NCI-H748 treated with DMSO at 0.1 percent for 48 hours (cell line): ENCODE measurements around the gene TTLL11.

ENCODE experiments used
- DNase-seq: peaks from one replicate; lab custom pipeline; 2025; lab: John Stamatoyannopoulos, UW

TTLL11 gene

DNA sequence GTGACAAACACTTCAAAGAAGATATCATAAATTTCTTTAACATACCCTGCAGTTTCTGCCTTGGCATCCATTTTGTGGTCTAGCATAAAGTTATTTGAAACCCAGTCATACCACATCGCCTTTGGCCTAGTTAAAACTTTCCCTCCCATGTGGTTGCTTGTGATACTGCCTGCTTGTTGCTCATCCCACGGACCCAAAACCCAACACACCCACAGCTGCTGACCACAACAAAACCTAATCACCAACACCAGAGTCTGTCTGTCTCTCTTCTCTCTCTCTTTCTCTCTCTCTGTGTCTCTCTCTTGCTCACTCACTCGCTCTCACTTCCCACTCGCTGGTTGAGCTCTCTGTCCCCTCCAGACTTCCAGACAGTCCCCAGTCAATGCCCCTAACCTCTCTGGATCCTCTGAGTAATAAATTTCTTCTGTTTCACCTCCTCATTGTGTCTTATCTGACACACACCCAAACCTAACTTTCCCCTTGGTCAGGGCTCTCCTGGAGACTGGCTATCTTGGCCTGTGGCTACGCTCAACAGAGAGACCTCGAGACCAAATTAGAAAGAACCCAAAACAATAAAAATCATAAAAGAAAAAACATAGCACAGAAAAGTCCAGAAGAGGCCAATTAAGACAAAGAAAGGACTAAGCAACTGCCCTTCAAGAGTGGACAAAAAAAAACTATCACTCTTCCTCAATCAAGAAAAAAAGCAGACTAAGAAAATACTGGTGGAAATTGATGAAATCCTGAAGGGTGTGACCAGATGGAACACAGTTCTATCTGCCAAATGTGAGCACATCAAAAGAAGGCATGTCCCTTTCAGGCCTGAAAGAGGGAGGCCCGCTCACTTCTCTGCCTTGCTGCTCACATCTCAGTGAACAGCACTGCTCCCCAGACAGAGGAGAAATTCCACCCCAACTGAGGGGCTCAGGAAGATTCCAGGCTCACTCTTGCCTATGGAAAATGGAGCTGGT lies 41.5 kb downstream of the TTLL11 start:
- DNase-seq = no peak

DNA sequence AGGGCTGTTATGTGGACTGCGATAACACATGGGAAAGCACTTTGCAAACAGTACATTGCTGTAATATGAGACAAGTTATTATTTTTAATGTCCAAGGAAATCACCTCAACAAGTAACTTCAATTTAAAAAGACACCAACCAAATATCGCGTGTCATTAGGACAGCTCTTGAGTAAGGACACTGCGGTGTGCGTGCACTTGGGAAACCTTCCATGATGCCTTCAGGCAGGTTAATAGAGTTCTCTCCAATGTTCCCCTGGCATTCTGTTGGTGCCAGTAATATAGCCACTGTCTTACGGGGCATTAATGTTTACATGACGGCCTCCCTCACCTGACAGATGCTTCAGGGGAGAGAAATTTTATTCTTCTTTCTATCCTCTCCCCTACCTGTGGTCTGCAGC lies 42.9 kb downstream of the TTLL11 start:
- DNase-seq = no peak

DNA sequence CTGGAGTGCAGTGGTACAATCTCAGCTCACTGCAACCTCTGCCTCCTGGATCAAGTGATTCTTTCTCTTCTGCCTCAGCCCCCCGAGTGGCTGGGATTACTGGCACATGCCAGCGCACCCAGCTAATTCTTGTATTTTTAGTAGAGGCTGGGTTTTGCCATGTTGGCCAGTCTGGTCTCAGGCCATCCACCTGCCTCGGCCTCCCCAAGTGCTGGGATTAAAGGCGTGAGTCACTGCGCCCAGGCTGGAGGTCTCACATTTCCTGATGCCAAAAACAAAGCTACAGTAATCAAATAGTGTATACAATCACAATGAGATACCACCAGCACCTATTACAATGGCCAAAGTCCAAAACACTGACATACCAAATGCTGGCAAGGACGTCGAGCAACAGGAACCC lies 51.1 kb downstream of the TTLL11 start:
- no peak for DNase-seq

- no peak for DNase-seq
Observed at GRCh38 chr9:122040561-122041242, 52.4 kb downstream of the TTLL11 start.

DNA sequence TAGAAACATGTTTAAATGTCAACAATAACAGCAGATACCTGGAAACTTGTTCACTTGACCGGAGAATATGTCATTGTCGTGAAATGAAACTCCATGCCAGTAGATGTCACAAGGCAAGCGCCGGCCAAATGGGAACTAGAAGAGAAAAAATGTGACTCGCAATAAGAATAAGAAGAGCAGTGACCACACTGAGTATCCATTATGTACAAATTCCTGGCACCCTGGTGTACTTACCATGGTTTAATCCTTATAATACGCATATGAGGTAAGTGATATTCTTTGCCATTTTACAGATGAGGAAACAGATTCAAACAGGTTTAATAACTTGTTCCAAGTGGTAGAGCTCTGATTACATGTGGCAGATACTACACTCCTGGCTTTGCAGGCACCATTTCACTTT lies 53.9 kb downstream of the TTLL11 start:
- DNase-seq = no peak

GRCh38 chr9:122036988-122037387 lies 56.1 kb downstream of the TTLL11 start:
- DNase-seq = no peak

DNA sequence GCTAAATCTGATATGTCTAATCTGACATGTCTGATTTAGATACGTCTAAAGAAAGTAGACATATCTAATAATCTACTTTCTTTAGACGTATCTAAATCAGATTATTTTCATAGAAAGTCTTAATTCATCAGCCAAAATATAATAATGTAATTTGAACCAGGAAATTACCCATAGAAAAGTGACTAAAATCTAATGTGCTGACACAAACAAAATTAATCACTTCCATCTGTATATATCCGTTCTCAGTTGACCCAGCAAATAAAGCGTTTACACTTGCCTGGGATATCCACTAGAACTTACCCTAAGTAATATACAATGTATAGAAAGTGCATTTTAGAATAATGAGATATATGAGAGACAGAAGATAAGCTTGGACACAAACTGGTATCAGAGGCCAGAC lies 56.7 kb downstream of the TTLL11 start:
- no peak for DNase-seq

DNA sequence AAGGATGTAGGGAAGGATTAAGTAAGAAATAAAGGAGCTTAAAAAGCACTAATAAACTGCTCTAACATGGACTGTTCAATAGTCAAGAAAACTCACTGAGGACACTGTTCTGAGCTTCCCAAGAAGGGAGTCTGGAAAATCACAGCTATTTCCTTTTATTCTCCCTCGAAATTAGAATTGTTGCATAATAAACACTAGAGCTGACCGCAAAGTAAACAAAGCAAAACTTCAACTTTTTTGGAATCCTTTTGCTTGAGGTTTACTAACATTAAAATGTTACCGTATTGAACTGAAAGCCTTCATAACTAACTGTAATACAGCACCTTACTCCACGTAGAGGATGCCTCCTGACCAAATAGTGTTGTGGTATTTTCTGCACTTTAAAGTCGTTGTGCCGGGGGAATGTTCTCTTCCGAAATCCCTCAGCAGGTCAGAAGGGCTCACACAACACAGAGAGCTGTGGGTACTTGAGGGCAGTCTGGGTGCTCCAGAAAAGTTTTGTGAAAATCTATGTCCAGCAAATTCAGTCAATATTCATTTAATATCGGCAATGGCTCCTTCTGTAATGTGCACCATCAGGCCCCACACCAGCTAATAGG lies 59.2 kb downstream of the TTLL11 start:
- DNase-seq = no peak

DNA sequence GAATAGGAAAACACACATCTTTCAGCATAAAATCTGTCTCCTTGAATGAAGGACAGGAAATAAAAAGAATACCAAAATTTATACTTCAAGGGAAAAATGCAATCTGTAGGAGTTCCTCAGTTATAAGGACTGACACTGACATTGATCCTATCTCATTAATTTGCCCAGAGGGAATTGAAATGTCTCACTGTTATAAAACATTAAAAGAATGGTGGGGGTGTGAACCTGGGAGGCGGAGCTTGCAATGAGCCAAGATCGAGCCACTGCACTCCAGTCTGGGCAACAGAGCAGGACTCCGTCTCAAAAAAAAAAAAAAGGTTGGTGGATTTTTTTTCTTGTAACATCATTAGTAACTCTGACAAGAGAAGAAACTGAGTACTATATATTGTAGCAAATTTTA lies 60.8 kb downstream of the TTLL11 start:
- no peak for DNase-seq

DNA sequence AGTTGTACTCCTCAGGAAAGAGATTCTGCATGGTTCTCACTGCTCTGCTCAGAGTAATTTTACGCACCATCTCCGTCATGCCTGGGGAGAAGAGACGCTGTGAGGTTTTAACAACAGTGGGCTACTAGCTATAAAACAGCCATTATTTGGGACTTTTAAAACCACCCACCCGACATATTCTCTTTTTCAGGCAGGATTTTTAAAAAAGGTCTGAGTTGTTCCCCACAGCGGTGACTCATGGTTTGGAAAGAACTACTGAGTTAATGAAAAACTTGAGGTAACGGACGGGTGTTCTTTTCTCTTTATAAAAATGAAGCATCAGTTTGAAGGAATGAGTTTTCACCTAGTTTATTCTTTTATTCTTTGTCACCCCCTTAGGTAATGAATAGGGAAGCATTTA lies 61.3 kb downstream of the TTLL11 start:
- no peak for DNase-seq

DNA sequence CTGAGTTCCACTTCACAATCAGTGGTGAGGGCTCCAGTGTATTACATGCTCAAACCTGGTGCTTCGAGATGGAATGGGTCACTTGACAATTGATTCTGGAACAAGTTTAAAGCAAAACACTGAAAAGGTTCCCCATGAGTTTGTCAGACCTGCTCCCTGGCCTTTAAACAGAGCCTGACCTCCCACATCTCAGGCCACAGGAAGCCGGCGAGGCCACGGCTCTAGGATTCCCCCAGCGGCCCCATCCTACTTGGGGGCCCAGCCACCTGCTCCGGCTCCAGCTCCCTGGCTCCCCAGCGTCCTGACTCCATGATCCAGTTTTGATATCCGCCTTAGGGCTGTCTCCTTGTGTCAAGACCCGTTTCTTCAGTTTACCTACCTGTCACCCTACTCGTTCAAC lies 62.0 kb downstream of the TTLL11 start:
- DNase-seq = no peak

- DNase-seq = no peak
Observed at GRCh38 chr9:122030357-122030756, 62.8 kb downstream of the TTLL11 start.

DNA sequence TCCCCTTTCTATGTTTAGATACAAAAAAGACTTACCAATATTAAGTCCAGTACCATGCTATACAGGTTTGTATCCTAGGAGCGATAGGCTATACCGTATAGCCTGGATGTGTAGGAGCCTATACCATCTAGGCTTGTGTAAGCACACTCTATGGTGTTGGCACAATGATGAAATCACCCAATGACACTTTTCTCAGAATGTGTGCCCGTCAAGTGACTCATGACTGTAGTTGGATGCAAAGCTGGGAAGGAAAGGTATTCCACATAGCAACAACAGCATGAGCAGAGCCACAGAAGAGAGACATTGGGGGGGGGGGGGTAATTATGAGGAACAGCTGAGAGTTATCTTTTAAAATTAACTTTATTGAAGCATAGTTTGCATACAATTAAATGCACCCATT lies 63.2 kb downstream of the TTLL11 start:
- no peak for DNase-seq

DNA sequence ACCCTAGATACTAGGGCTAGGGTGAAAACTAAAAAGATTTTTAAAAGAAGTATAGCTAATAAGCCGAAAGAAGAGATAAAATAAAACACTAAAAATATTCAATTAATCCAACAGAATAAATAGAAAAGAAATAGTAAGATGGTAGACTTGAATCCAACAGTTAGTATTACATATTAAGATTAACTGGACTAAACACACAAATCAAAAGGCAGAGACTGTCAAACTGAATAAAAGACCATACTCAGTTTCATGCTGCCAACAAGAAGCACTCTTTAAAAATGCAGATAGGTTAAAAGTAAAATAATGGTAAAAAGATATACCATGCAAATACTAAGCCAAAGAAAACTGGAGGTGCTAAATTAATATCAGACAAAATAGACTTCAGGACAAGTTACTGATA lies 65.0 kb downstream of the TTLL11 start:
- DNase-seq = no peak

DNA sequence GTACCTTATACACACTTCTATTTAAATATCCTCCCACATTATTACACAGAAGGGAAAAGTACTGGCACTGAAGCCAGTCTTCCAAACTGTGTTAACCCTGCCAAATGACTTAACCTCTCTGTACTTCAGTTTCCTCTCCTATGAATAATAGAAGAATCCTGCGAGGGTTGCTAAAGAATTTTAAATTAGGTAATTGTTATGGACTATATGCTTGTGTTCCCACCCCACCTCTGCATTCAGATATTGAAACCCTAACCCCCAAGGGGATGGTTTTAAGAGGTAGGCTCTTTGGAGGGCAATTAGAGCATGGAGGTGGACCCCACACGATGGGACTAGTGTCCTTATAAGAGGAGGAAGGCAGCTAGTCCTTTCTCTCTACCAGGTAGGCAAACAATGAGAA lies 72.7 kb downstream of the TTLL11 start:
- no peak for DNase-seq

DNA sequence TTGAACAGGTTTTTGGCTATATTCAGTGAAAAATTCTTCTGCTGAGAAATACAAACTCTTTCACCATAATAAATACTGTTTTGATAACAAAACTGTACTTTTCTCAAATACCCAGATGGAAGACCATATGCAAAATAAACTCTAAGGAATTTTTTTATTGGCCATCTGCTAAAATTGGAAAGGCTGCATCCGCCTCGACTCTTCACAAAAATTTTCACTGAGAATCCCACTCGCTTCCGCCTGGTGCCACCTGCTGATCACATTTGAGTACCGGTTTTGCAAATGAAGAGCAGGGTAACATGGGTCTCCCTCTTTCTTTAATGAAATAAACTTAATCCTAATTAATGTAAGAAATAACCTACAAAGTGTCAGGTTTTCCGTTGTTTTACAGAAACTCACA lies 76.4 kb downstream of the TTLL11 start:
- DNase-seq = no peak

DNA sequence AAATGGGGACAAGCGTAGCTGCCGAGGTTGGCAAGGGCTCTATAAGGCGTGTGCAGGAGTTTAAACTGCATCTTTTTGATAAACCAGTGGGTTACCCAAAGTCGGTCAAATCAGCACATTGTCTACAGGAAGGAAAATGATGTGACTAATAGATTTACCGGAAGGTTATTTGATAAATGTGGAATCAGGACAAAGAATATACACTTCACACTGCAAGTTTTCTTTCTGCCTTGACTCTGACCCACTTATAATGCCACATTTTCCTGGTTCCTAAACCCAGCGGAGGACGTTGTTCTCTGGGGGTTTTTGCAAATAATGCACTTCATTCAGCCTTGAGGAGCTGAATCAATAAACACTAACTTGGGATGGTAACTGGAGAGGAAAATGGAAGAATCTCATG lies 76.8 kb downstream of the TTLL11 start:
- DNase-seq = no peak

- DNase-seq = no peak
Observed at GRCh38 chr9:122015170-122015821, 77.8 kb downstream of the TTLL11 start.

- no peak for DNase-seq
Observed at GRCh38 chr9:122011818-122012498, 81.2 kb downstream of the TTLL11 start.

GRCh38 chr9:122008559-122008958 lies 84.5 kb downstream of the TTLL11 start:
- DNase-seq = no peak

DNA sequence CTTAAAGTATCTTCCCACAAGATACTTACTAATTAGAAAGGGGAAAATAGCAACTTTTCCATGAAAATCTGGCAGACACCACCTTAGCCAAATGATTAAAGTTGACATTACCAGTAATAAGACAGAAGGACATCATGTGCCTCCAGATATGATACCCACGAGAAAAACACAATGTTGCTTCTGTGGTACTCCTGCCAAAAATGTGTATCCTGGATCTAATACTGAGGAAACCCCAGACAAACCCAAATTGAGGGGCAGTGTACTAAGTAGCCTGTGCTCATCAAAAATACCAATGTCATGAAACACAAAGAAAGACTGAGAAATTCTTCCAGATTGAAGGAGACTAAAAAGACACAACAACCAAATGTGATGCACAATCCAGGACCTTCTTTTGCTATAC lies 85.3 kb downstream of the TTLL11 start:
- no peak for DNase-seq

DNA sequence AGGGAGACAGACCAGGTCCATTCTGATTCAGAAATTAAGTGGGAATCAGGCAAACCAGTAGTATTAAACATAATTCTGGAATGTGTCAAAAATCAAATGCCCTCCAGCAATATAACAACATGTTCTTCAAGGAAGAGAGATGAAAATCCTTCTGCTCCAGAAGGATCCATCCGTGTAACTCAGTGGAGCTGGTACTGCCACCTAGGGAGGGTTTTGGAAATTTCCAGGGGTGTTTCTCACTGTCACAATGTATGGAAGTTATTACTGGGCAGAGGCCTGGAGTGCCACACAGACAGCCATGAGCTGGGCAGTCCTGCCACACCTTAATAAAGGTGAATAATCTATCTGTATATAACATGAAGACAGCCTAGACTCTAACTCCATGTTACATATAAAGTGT lies 87.5 kb downstream of the TTLL11 start:
- no peak for DNase-seq
